GM12878 (cell line): ENCODE measurements around the gene NRG4. TPM values are rescaled to one million over a fixed set of nuclear protein-coding genes. Genes with fewer than 3 reads are reported as not detected.

ENCODE experiments used
- ATAC-seq: fragments of 200-7000 bp; cut with Tn5 transposase; 3 replicates; pipeline ENCODE4 v1.9.1; 2020; ENCODE audit warnings: mild to moderate bottlenecking, moderate library complexity
- BruUV-seq: library from RNA; stranded (reverse); fragments of 400-500 nt; replicated peaks from 2 replicates; lab custom pipeline; 2021; lab: Mats Ljungman, UMichigan
- CTCF ChIA-PET: fragments of 300-600 bp; sonication (Branson Sonifier 250); formaldehyde crosslinking; extraction: SDS; loops from one replicate; lab custom pipeline; 2021; ENCODE audit warnings: inconsistent platforms; lab: Yijun Ruan, JAX
- POLR2A ChIA-PET: fragments of 350-600 bp; formaldehyde crosslinking; extraction: SDS; loops from one replicate; lab custom pipeline; 2021; ENCODE audit warnings: inconsistent platforms; lab: Charles Lee
- RAD21 ChIA-PET: fragments of 300-600 bp; sonication (Branson Sonifier 250); formaldehyde crosslinking; loops from one replicate; lab custom pipeline; 2023; ENCODE audit warnings: antibody characterized with exemption; ENCODE audit not compliant: unreplicated experiment; lab: Charles Lee
- SMC1A ChIA-PET: fragments of 300-600 bp; sonication (Branson Sonifier 250); formaldehyde crosslinking; loops from one replicate; lab custom pipeline; 2023; ENCODE audit not compliant: unreplicated experiment, uncharacterized antibody; lab: Charles Lee
- DNase-seq: peaks from one replicate; pipeline ENCODE4 v3.0.0-alpha.2; 2011; ENCODE audit warnings: low read depth, low spot score
- FAIRE-seq: peaks from 3 replicates; lab custom pipeline; 2011; peaks lifted over from hg19 to GRCh38; lab: Jason Lieb, UNC
- H2AFZ ChIP-seq: 2 replicates; pipeline ENCODE4 v1.6.0; 2011; ENCODE audit warnings: low read depth, low read length, control low read depth; ENCODE audit not compliant: control insufficient read depth
- H3K27ac ChIP-seq: 2 replicates; pipeline ENCODE4 v1.5.1; 2011; ENCODE audit warnings: control low read depth; ENCODE audit not compliant: control insufficient read depth, insufficient read depth
- H3K27me3 ChIP-seq, 2 experiments: replicated peaks in 1 of 2; 2 replicates each; pipeline versions ENCODE4 v1.6.0 to v1.6.1; 2011; ENCODE audit warnings: low read length in 1 of 2; ENCODE audit not compliant: control insufficient read depth in 2 of 2, insufficient read depth in 2 of 2
- H3K36me3 ChIP-seq, 2 experiments: 2 replicates each; pipeline ENCODE4 v1.5.1; 2011; ENCODE audit warnings: low read length in 1 of 2; ENCODE audit not compliant: control insufficient read depth in 2 of 2, insufficient read depth in 2 of 2
- H3K4me1 ChIP-seq: 2 replicates; pipeline ENCODE4 v1.6.1; 2011; ENCODE audit warnings: mild to moderate bottlenecking, low read length, moderate library complexity, mixed read lengths; ENCODE audit not compliant: control insufficient read depth, insufficient read depth
- H3K4me2 ChIP-seq: 2 replicates; pipeline ENCODE4 v1.6.0; 2011; ENCODE audit warnings: control low read depth; ENCODE audit not compliant: control insufficient read depth, insufficient read depth
- H3K4me3 ChIP-seq: fragments of 200-600 bp; sonication (generic); 2 replicates; pipeline ENCODE4 v1.5.1; 2016
- H3K79me2 ChIP-seq: 2 replicates; pipeline ENCODE4 v1.6.0; 2011; ENCODE audit warnings: low read length; ENCODE audit not compliant: control insufficient read depth, insufficient read depth
- H3K9ac ChIP-seq: 2 replicates; pipeline ENCODE4 v1.8.0; 2011; ENCODE audit warnings: low read length, control low read depth, mixed read lengths; ENCODE audit not compliant: control insufficient read depth, insufficient read depth
- H3K9me3 ChIP-seq: replicated peaks from 3 replicates; pipeline ENCODE4 v1.5.1; 2011; ENCODE audit warnings: mild to moderate bottlenecking, low read length; ENCODE audit not compliant: control insufficient read depth, insufficient read depth
- H4K20me1 ChIP-seq: 2 replicates; pipeline ENCODE4 v1.6.0; 2011; ENCODE audit not compliant: control insufficient read depth, insufficient read depth
- BCL11A ChIP-seq: IDR thresholded peaks from 2 replicates; pipeline ENCODE4 v1.6.1; 2011; ENCODE audit warnings: low read depth, low read length
- CBX3 ChIP-seq: fragments of 200-600 bp; sonication (generic); IDR thresholded peaks from 2 replicates; pipeline ENCODE4 v1.6.1; 2016; ENCODE audit warnings: low read depth, borderline replicate concordance
- CREB1 ChIP-seq: IDR thresholded peaks from 2 replicates; pipeline ENCODE4 v1.6.1; 2012; ENCODE audit warnings: low read depth, mild to moderate bottlenecking, inconsistent platforms
- EP300 ChIP-seq, 2 experiments: fragments of 150-350 bp in 1 of 2; IDR thresholded peaks; 2 replicates each; pipeline ENCODE4 v1.6.1; 2011 to 2012; ENCODE audit warnings: low read depth in 2 of 2, low read length in 2 of 2, borderline replicate concordance in 1 of 2, improper control_type of control experiment in 1 of 2, inconsistent platforms in 1 of 2; ENCODE audit not compliant: control insufficient read depth in 1 of 2
- MTA2 ChIP-seq: fragments of 450-650 bp; IDR thresholded peaks from 2 replicates; pipeline ENCODE4 v1.6.1; 2016; ENCODE audit warnings: low read depth, mild to moderate bottlenecking, moderate library complexity
- NR2C1 ChIP-seq: fragments of 450-650 bp; IDR thresholded peaks from 2 replicates; pipeline ENCODE4 v1.6.1; 2017; ENCODE audit warnings: antibody characterized with exemption, mild to moderate bottlenecking, moderate library complexity
- NR2C2 ChIP-seq: IDR thresholded peaks from 2 replicates; pipeline ENCODE4 v1.6.1; 2011; ENCODE audit warnings: borderline replicate concordance, low read depth; ENCODE audit not compliant: control insufficient read depth, insufficient read length
- RAD21 ChIP-seq: IDR thresholded peaks from 2 replicates; pipeline ENCODE4 v1.6.1; 2011; ENCODE audit warnings: mild to moderate bottlenecking, low read depth, low read length, moderate library complexity; ENCODE audit not compliant: insufficient read depth
- RCOR1 ChIP-seq: conservative IDR thresholded peaks from 2 replicates; pipeline ENCODE4 v1.6.1; 2012; ENCODE audit warnings: low read depth, low read length, improper control_type of control experiment
- RUNX3 ChIP-seq: IDR thresholded peaks from 2 replicates; pipeline ENCODE4 v1.6.1; 2012; ENCODE audit warnings: low read length, inconsistent platforms
- SMC3 ChIP-seq: IDR thresholded peaks from 2 replicates; pipeline ENCODE4 v1.6.1; 2011; ENCODE audit warnings: low read length, improper control_type of control experiment, borderline replicate concordance
- TCF7 ChIP-seq: IDR thresholded peaks from 2 replicates; pipeline ENCODE4 v1.6.1; 2014; ENCODE audit warnings: antibody characterized with exemption, borderline replicate concordance
- WGBS: methylation state at CpG from one replicate; pipeline ENCODE4 v1.1.6; 2016; ENCODE audit warnings: low lambda C conversion rate; ENCODE audit not compliant: insufficient replicate concordance, insufficient coverage; ENCODE audit errors: missing lambda C conversion rate; 5-methylcytosine and 5-hydroxymethylcytosine counted together
- in situ Hi-C: fragments of 300-500 bp; cut with MboI; formaldehyde crosslinking; loops from 9 replicates; pipeline ENCODE4 v1.14.3; 2018; ENCODE audit warnings: mixed read lengths
- intact Hi-C: fragments of 100-400 bp; cut with micrococcal nuclease; formaldehyde crosslinking; loops from one replicate; pipeline ENCODE4 v1.14.2; 2022; ENCODE audit not compliant: unreplicated experiment
- polyA plus RNA-seq, 11 experiments: library from polyadenylated mRNA; depleted of rRNA in 4 of 11; unstranded in 6 of 11; stranded (reverse) in 5 of 11; fragments of >200 nt; fragmentation: Nextera tagmentation in 4 of 11; fragmentation: Illumina TruSeq in 1 of 11; extraction: Ambion mirVana in 4 of 11; extraction: Trizol in 1 of 11; gene quantifications; 1 replicate in 1 of 11; 2 replicates in 10 of 11; pipeline versions ENCODE4 v1.2.1 to v1.2.3, GENCODE V29; 2011 to 2016; ENCODE audit warnings: inconsistent platforms in 2 of 11, missing spikeins in 2 of 11, low read depth in 1 of 11
- total RNA-seq, 4 experiments: library from RNA; depleted of rRNA in 3 of 4; stranded (reverse); fragments of >200 nt in 3 of 4; fragmentation: Illumina TruSeq in 1 of 4; extraction: Trizol in 1 of 4; gene quantifications; 2 replicates each; pipeline versions ENCODE4 v1.2.1 to v1.2.3, GENCODE V29; 2013 to 2021
- TF ChIP-seq, protein P1 (sequence below): IDR thresholded peaks from 2 replicates; pipeline ENCODE4 v1.6.1; 2012; ENCODE audit warnings: low read depth, low read length, improper control_type of control experiment
- TF ChIP-seq, protein P2 (sequence below), 3 experiments: IDR thresholded peaks in 2 of 3; conservative IDR thresholded peaks in 1 of 3; 2 replicates each; pipeline ENCODE4 v1.5.1; 2011; ENCODE audit warnings: low read depth in 3 of 3, low read length in 3 of 3, mild to moderate bottlenecking in 3 of 3, control low read depth in 2 of 3, moderate library complexity in 2 of 3, inconsistent platforms in 1 of 3, mixed read lengths in 1 of 3; ENCODE audit not compliant: control insufficient read depth in 2 of 3, insufficient read depth in 1 of 3; ENCODE audit errors: extremely low read depth in 1 of 3
- TF ChIP-seq, protein P3 (sequence below): fragments of 450-650 bp; IDR thresholded peaks from 2 replicates; pipeline ENCODE4 v1.6.1; 2016; ENCODE audit warnings: mild to moderate bottlenecking

NRG4 gene
- total and polyA plus RNA-seq, 10 of the 15 experiments (the other 5 are each of a cell fraction or from before 2014, with no cell fraction given): 0.76 to 8.3 (median 5.5) TPM

DNA sequence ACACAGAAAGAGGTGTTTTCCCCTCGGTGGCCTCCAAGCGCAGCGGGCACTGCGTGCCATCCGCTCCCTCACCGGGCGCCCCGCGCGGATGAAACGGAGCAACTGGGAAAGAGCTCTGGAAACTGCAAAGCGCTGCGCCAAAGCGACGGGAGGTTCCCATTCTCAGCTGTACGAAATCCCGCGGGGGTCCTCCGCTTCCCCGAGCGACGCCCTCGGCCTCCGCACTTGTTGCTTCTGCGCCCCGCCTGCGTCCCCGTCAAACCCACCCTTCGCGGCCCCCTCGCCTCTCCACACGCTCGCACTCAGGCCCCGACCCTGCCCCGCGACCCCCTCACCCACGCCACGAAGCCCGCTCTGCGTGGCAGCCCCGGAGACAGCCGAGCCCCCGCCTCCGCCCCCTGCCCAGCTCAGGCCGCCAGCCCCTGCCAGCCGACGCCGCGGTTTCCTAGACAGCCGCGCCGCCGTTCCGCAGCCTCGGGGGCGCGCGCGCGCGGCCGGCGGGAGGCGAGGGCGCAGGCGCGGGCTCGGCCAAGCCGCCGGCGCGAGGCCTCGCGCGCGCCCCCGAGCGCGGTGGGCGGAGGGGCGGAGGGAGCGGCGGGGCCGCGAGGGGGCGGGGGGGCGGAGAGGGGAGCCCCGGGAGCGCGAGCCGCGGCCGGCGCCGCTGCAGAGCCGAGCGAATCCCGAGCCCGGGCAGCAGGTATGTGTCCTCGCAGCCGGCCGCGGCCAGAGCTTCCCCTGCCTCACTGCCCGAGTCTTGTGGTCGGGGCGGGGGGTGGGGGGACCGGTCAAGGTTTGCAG is 47.3 kb upstream of the NRG4 start, which contains the start of gene TMEM266 (continued):
- no peak for TF ChIP-seq CBX3
- no peak for TF ChIP-seq BCL11A
- TF ChIP-seq RAD21: no peak
- TF ChIP-seq NR2C1: no peak
- TF ChIP-seq TCF7: no peak
- TF ChIP-seq RCOR1: no peak
- TF ChIP-seq, protein P1, sequence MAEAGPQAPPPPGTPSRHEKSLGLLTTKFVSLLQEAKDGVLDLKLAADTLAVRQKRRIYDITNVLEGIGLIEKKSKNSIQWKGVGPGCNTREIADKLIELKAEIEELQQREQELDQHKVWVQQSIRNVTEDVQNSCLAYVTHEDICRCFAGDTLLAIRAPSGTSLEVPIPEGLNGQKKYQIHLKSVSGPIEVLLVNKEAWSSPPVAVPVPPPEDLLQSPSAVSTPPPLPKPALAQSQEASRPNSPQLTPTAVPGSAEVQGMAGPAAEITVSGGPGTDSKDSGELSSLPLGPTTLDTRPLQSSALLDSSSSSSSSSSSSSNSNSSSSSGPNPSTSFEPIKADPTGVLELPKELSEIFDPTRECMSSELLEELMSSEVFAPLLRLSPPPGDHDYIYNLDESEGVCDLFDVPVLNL: no peak

DNA sequence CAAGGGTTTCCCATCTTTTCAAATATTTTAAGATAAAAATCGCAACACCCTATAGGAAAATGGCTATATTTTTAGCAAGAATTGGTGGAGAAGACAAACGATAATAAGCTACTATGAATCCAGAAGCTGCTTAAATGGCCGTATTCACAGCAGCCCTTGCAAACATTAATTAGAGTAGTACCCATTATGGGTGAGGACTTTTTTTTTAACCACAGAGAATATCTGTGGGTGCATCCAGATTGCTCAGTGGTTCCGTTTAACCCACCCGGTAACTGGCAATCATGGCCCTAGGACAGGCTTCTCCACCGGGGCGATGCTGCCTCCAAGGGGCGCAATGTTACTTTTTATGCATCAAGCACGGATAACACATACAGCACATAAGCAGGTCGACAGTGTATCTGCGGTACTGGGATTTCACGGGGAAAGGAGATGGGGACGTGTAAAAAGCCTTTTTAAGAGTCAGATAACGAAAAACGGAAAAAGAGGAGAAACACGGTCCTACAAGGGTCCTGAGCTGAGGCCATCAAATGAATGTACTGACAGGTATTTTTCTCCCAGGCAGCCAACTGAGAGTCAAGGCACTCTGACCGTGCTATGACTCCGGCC is 46.6 kb upstream of the NRG4 start:
- Histone ChIP-seq H3K27me3 (no peaks in the 10 kb centered on the region), H3K4me3 (peak overlapping the region; percentile 73), H3K4me1 (peaks cover 28% of the 10 kb centered on the region), H3K79me2 (no peaks in the 10 kb centered on the region), H3K36me3 (no peaks in the 10 kb centered on the region), H4K20me1 (no peaks in the 10 kb centered on the region), H3K9ac (peak overlapping the region; percentile 4; the same call in 1 of the 2 replicates), H3K9me3 (no peaks in the 10 kb centered on the region), H3K4me2 (peak overlapping the region; percentile 97), H2AFZ (peak overlapping the region; percentile 74), H3K27ac (no peak overlapping the region)
- BruUV-seq: no TSS peak
- RAD21 ChIA-PET: interaction anchor here (0.9 to 10.8 kb wide), 10 partner anchors 52 to 250 kb away, joined by 3 to 214 read pairs (median 4); partner anchors contain the start of gene UBE2Q2
- SMC1A ChIA-PET: interaction anchor here (0.6 to 9.0 kb wide), 17 partner anchors 11 to 1762 kb away, joined by 3 to 217 read pairs (median 3); no protein-coding TSS in a partner anchor
- intact Hi-C loops: no loop called here
- POLR2A ChIA-PET: interaction anchor here (0.9 to 4.2 kb wide), 3 partner anchors 80 to 603 kb away, joined by 3 to 23 read pairs (median 3); partner anchors contain the start of gene UBE2Q2
- CTCF ChIA-PET: interaction anchor here (1.1 to 10.6 kb wide), 15 partner anchors 11 to 656 kb away, joined by 3 to 347 read pairs (median 7); partner anchors contain the start of gene NRG4
- in situ Hi-C loops: no loop called here
- FAIRE-seq: peak; percentile 47
- peak; percentile 61 for ATAC-seq
- WGBS: 10% methylated on average over 18 of the region's 18 CpGs
- TF ChIP-seq, protein P2, sequence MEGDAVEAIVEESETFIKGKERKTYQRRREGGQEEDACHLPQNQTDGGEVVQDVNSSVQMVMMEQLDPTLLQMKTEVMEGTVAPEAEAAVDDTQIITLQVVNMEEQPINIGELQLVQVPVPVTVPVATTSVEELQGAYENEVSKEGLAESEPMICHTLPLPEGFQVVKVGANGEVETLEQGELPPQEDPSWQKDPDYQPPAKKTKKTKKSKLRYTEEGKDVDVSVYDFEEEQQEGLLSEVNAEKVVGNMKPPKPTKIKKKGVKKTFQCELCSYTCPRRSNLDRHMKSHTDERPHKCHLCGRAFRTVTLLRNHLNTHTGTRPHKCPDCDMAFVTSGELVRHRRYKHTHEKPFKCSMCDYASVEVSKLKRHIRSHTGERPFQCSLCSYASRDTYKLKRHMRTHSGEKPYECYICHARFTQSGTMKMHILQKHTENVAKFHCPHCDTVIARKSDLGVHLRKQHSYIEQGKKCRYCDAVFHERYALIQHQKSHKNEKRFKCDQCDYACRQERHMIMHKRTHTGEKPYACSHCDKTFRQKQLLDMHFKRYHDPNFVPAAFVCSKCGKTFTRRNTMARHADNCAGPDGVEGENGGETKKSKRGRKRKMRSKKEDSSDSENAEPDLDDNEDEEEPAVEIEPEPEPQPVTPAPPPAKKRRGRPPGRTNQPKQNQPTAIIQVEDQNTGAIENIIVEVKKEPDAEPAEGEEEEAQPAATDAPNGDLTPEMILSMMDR (IDR thresholded peaks at IDR 0.05 in 2 of 3, conservative IDR thresholded peaks at IDR 0.05 in 1 of 3; ENCODE audit: control insufficient read depth in 2 of 3, extremely low read depth in 1 of 3, insufficient read depth in 1 of 3, low read depth in 3 of 3, low read length in 3 of 3): peak; percentile 1 to 51 (median 33); a peak in 3 of 6 replicates
- TF ChIP-seq RAD21 (peak; percentile 44), CREB1 (no peak), RUNX3 (peak; percentile 38), MTA2 (0 out of 2 replicates have a peak, but pooled peaks have one; percentile 21), EP300 (IDR thresholded peaks at IDR 0.05; ENCODE audit: borderline replicate concordance in 1 of 2, control insufficient read depth in 1 of 2, low read depth in 2 of 2, low read length in 2 of 2) (no peak), NR2C2 (no peak), SMC3 (peak; percentile 40; the same call in 1 of the 2 replicates)
- TF ChIP-seq, protein P3, sequence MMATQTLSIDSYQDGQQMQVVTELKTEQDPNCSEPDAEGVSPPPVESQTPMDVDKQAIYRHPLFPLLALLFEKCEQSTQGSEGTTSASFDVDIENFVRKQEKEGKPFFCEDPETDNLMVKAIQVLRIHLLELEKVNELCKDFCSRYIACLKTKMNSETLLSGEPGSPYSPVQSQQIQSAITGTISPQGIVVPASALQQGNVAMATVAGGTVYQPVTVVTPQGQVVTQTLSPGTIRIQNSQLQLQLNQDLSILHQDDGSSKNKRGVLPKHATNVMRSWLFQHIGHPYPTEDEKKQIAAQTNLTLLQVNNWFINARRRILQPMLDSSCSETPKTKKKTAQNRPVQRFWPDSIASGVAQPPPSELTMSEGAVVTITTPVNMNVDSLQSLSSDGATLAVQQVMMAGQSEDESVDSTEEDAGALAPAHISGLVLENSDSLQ: 0 out of 2 replicates have a peak, but pooled peaks have one; percentile 6
- peak; percentile 19 for DNase-seq
